Natural killer cell (primary cell): Measurements from ENCODE around the gene SHISA6. TPM values are rescaled to one million over a fixed set of nuclear protein-coding genes. Genes with fewer than 3 reads are reported as not detected.

Experiments
- ATAC-seq, 3 donors: fragments of 150-1000 bp in 2 of 3; fragments of 200-7000 bp in 1 of 3; cut with Tn5 transposase; 1 replicate in 1 of 3; 2 replicates in 2 of 3; pipeline ENCODE4 v1.10.0; 2021; ENCODE audit warnings: mild to moderate bottlenecking in 2 of 3, moderate library complexity in 2 of 3
- DNase-seq, 2 donors: peaks; one replicate each; pipeline versions ENCODE4 v3.0.0 to v3.0.0-alpha.2; 2013 to 2021; ENCODE audit warnings: mixed read lengths in 1 of 2
- H3K27ac ChIP-seq: one replicate; pipeline ENCODE4 v1.5.1; 2013; ENCODE audit warnings: mild to moderate bottlenecking, low read length
- H3K27me3 ChIP-seq: one replicate; pipeline ENCODE4 v1.6.1; 2013; ENCODE audit warnings: low read length; ENCODE audit not compliant: control insufficient read depth, insufficient read depth
- H3K36me3 ChIP-seq: one replicate; pipeline ENCODE4 v1.6.1; 2013; ENCODE audit warnings: low read length; ENCODE audit not compliant: control insufficient read depth, insufficient read depth
- H3K4me1 ChIP-seq: one replicate; pipeline ENCODE4 v1.6.1; 2013; ENCODE audit warnings: low read length; ENCODE audit not compliant: control insufficient read depth, insufficient read depth
- H3K4me3 ChIP-seq: one replicate; pipeline ENCODE4 v1.5.1; 2013; ENCODE audit warnings: low read length
- H3K9me3 ChIP-seq: one replicate; pipeline ENCODE4 v1.6.1; 2013; ENCODE audit warnings: low read length; ENCODE audit not compliant: control insufficient read depth, insufficient read depth
- H3K27ac Mint-ChIP-seq, 2 donors: one replicate each; pipeline ENCODE4 v1.8.0; 2022; ENCODE audit warnings: mild to moderate bottlenecking in 2 of 2, mixed read lengths in 2 of 2, moderate library complexity in 1 of 2
- H3K27me3 Mint-ChIP-seq, 2 donors: one replicate each; pipeline ENCODE4 v1.8.0; 2022; ENCODE audit warnings: low read depth in 2 of 2, mixed read lengths in 2 of 2
- H3K36me3 Mint-ChIP-seq: one replicate; pipeline ENCODE4 v1.8.0; 2022; ENCODE audit warnings: mixed read lengths
- H3K4me1 Mint-ChIP-seq, 2 donors: one replicate each; pipeline ENCODE4 v1.8.0; 2022; ENCODE audit warnings: mixed read lengths in 2 of 2
- H3K4me3 Mint-ChIP-seq: one replicate; pipeline ENCODE4 v1.8.0; 2022; ENCODE audit warnings: mild to moderate bottlenecking, moderate library complexity, mixed read lengths
- H3K9me3 Mint-ChIP-seq, 2 donors: one replicate each; pipeline ENCODE4 v1.8.0; 2022; ENCODE audit warnings: mixed read lengths in 2 of 2
- CTCF ChIP-seq: fragments of 200-600 bp; IDR thresholded peaks from one replicate; pipeline ENCODE4 v1.8.0; 2022; ENCODE audit warnings: antibody characterized with exemption
- WGBS: methylation state at CpG from one replicate; pipeline ENCODE4 v1.1.7; 2013; ENCODE audit warnings: missing lambda C conversion rate; ENCODE audit not compliant: insufficient coverage; 5-methylcytosine and 5-hydroxymethylcytosine counted together
- intact Hi-C: fragments of 100-400 bp; cut with micrococcal nuclease; formaldehyde crosslinking; loops from one replicate; pipeline ENCODE4 v1.14.2; 2022
- total RNA-seq, 4 donors: library from RNA; stranded (reverse); fragments of 120-200 nt in 1 of 4; gene quantifications; one replicate each; pipeline versions ENCODE4 v1.2.3 to v1.2.4, GENCODE V29; 2013 to 2022

SHISA6 gene
- total RNA-seq, 3 donors from 2014 or later (not counting 1 experiment from before 2014, with no cell fraction given): not detected

GRCh38 chr17:11209906-11210305 is 31.1 kb upstream of the SHISA6 start:
- H3K27ac ChIP-seq: no peak overlapping the region
- no peaks in the 10 kb centered on the region for H3K4me1 ChIP-seq

GRCh38 chr17:11212792-11213191 is 28.2 kb upstream of the SHISA6 start:
- no peaks in the 10 kb centered on the region for H3K9me3 ChIP-seq
- H3K4me3 Mint-ChIP-seq: no peak overlapping the region
- H3K9me3 Mint-ChIP-seq: peaks cover 5% of the 10 kb centered on the region in 2 donors
- intact Hi-C loops: loop anchor here (10.0 kb wide), 1 partner anchor 62 kb away; no protein-coding TSS in a partner anchor
- H3K27ac Mint-ChIP-seq: no peak overlapping the region
- no peaks in the 10 kb centered on the region for H3K27me3 Mint-ChIP-seq
- H3K36me3 Mint-ChIP-seq: no peaks in the 10 kb centered on the region
- WGBS: 94% methylated on average over 2 of the region's 2 CpGs
- no peak for DNase-seq
- TF ChIP-seq CTCF: no peak
- H3K27me3 ChIP-seq: no peaks in the 10 kb centered on the region
- ATAC-seq: no peak
- H3K4me1 ChIP-seq: no peaks in the 10 kb centered on the region
- H3K36me3 ChIP-seq: no peaks in the 10 kb centered on the region
- no peak overlapping the region for H3K4me3 ChIP-seq
- H3K27ac ChIP-seq: no peak overlapping the region
- no peaks in the 10 kb centered on the region for H3K4me1 Mint-ChIP-seq

More at GRCh38 chr17:11209906-11210305, 31.1 kb upstream of the SHISA6 start:
- Mint-ChIP-seq H3K4me3 (no peak overlapping the region), H3K9me3 (peaks cover 5 to 8% of the 10 kb centered on the region in 2 donors), H3K36me3 (no peaks in the 10 kb centered on the region), H3K27ac (no peak overlapping the region), H3K4me1 (no peaks in the 10 kb centered on the region), H3K27me3 (peaks cover 0 to 3% of the 10 kb centered on the region in 2 donors)
- H3K36me3 ChIP-seq: no peaks in the 10 kb centered on the region
- DNase-seq: no peak
- no peaks in the 10 kb centered on the region for H3K27me3 ChIP-seq
- ATAC-seq: no peak
- no peak overlapping the region for H3K4me3 ChIP-seq
- 62% methylated on average over 2 of the region's 2 CpGs for WGBS
- peaks cover 2% of the 10 kb centered on the region for H3K9me3 ChIP-seq
- no peak for TF ChIP-seq CTCF
- intact Hi-C loops: loop anchor here (10.0 kb wide), 1 partner anchor 65 kb away; no protein-coding TSS in a partner anchor

GRCh38 chr17:11216976-11217375 is 24.0 kb upstream of the SHISA6 start:
- no peak overlapping the region for H3K4me3 ChIP-seq
- Mint-ChIP-seq H3K36me3 (no peaks in the 10 kb centered on the region), H3K4me3 (no peak overlapping the region), H3K27me3 (no peaks in the 10 kb centered on the region), H3K27ac (no peak overlapping the region), H3K9me3 (peaks cover 0 to under 1% of the 10 kb centered on the region in 2 donors), H3K4me1 (no peaks in the 10 kb centered on the region)
- 93% methylated on average over 2 of the region's 3 CpGs for WGBS
- no peaks in the 10 kb centered on the region for H3K36me3 ChIP-seq
- no peaks in the 10 kb centered on the region for H3K9me3 ChIP-seq
- no peaks in the 10 kb centered on the region for H3K4me1 ChIP-seq
- intact Hi-C loops: loop anchor here (10.0 kb wide), 1 partner anchor 58 kb away; no protein-coding TSS in a partner anchor
- TF ChIP-seq CTCF: no peak
- no peak for DNase-seq
- no peaks in the 10 kb centered on the region for H3K27me3 ChIP-seq
- no peak for ATAC-seq
- no peak overlapping the region for H3K27ac ChIP-seq

GRCh38 chr17:11221196-11221595 is 19.8 kb upstream of the SHISA6 start:
- no peak overlapping the region for H3K27ac ChIP-seq
- H3K4me1 ChIP-seq: no peaks in the 10 kb centered on the region
- no peak overlapping the region for H3K27ac Mint-ChIP-seq
- no peak for ATAC-seq
- H3K36me3 ChIP-seq: no peaks in the 10 kb centered on the region
- 92% methylated on average over 3 of the region's 4 CpGs for WGBS
- H3K4me1 Mint-ChIP-seq: no peaks in the 10 kb centered on the region
- peaks cover 2% of the 10 kb centered on the region in 2 donors for H3K9me3 Mint-ChIP-seq
- intact Hi-C loops: no loop called here
- no peak overlapping the region for H3K4me3 ChIP-seq
- no peaks in the 10 kb centered on the region for H3K27me3 ChIP-seq
- DNase-seq: no peak
- H3K4me3 Mint-ChIP-seq: no peak overlapping the region
- H3K27me3 Mint-ChIP-seq: peaks cover 0 to 2% of the 10 kb centered on the region in 2 donors
- no peak for TF ChIP-seq CTCF
- H3K9me3 ChIP-seq: no peaks in the 10 kb centered on the region
- no peaks in the 10 kb centered on the region for H3K36me3 Mint-ChIP-seq
